Neural cell (in vitro differentiated cells): ENCODE data around the gene MED26. TPM values are rescaled to one million over a fixed set of nuclear protein-coding genes. Genes with fewer than 3 reads are reported as not detected.

ENCODE experiments used
- H2AFZ ChIP-seq: fragments of 200-600, 300-800 bp; sonication (generic), shearing (Covaris generic); 2 replicates; pipeline ENCODE4 v1.6.0; 2014; ENCODE audit warnings: low read depth, mild to moderate bottlenecking, antibody characterized with exemption, low read length, moderate library complexity
- H3F3A ChIP-seq: fragments of 200-600 bp; shearing (Covaris generic); 2 replicates; pipeline ENCODE4 v1.6.1; 2016; ENCODE audit warnings: mild to moderate bottlenecking, moderate library complexity, mixed read lengths, antibody characterized with exemption, low read length; ENCODE audit not compliant: insufficient read depth, poor library complexity, severe bottlenecking
- H3K27ac ChIP-seq: fragments of 200-600, 300-800 bp; sonication (generic), shearing (Covaris generic); 2 replicates; pipeline ENCODE4 v1.5.1; 2014; ENCODE audit warnings: mild to moderate bottlenecking, low read length, moderate library complexity
- H3K27me3 ChIP-seq: fragments of 300-800, 200-600 bp; sonication (generic), shearing (Covaris generic); 2 replicates; pipeline ENCODE4 v1.6.0; 2014; ENCODE audit warnings: mild to moderate bottlenecking, low read depth, low read length, moderate library complexity; ENCODE audit not compliant: insufficient read depth
- H3K36me3 ChIP-seq: fragments of 300-800, 200-600 bp; sonication (generic), shearing (Covaris generic); 2 replicates; pipeline ENCODE4 v1.5.1; 2014; ENCODE audit warnings: mild to moderate bottlenecking, antibody characterized with exemption, low read length, moderate library complexity; ENCODE audit not compliant: insufficient read depth
- H3K4me2 ChIP-seq: fragments of 300-800, 200-600 bp; sonication (generic), shearing (Covaris generic); 2 replicates; pipeline ENCODE4 v1.6.0; 2014; ENCODE audit warnings: mild to moderate bottlenecking, low read length
- H3K4me3 ChIP-seq: fragments of 300-800, 200-600 bp; sonication (generic), shearing (Covaris generic); 2 replicates; pipeline ENCODE4 v1.5.1; 2014; ENCODE audit warnings: mild to moderate bottlenecking, low read length, moderate library complexity
- H3K79me2 ChIP-seq: fragments of 200-600 bp; shearing (Covaris generic); replicated peaks from 2 replicates; pipeline ENCODE4 v1.6.0; 2014; ENCODE audit warnings: mild to moderate bottlenecking, low read length, moderate library complexity; ENCODE audit not compliant: insufficient read depth
- H3K9ac ChIP-seq: fragments of 300-800, 200-600 bp; sonication (generic), shearing (Covaris generic); 2 replicates; pipeline ENCODE4 v1.6.1; 2016; ENCODE audit warnings: mild to moderate bottlenecking, low read length, mixed read lengths
- H3K9me2 ChIP-seq: fragments of 200-600 bp; shearing (Covaris generic); 2 replicates; pipeline ENCODE4 v1.6.1; 2016; ENCODE audit warnings: mild to moderate bottlenecking, low read length, mixed read lengths; ENCODE audit not compliant: insufficient read depth
- H3K9me3 ChIP-seq: fragments of 200-600, 300-800 bp; sonication (generic), shearing (Covaris generic); 2 replicates; pipeline ENCODE4 v1.6.1; 2016; ENCODE audit warnings: mild to moderate bottlenecking, mixed run types, low read length, moderate library complexity, mixed read lengths
- H4K20me1 ChIP-seq: fragments of 200-600 bp; shearing (Covaris generic); 2 replicates; pipeline ENCODE4 v1.6.1; 2016; ENCODE audit warnings: mild to moderate bottlenecking, mixed run types; ENCODE audit not compliant: insufficient read depth
- EP300 ChIP-seq: fragments of 450-650 bp; conservative IDR thresholded peaks from 2 replicates; pipeline ENCODE4 v1.6.1; 2014; ENCODE audit warnings: antibody characterized with exemption, mild to moderate bottlenecking, moderate library complexity; ENCODE audit not compliant: poor library complexity, severe bottlenecking
- EZH2 ChIP-seq: fragments of 200-600, 300-800 bp; shearing (Covaris generic), sonication (generic); IDR thresholded peaks from 2 replicates; pipeline ENCODE4 v1.6.1; 2014; ENCODE audit warnings: antibody characterized with exemption, low read length, borderline replicate concordance, mild to moderate bottlenecking; ENCODE audit not compliant: insufficient read depth, poor library complexity, severe bottlenecking
- MXI1 ChIP-seq: fragments of 450-650 bp; conservative IDR thresholded peaks from 2 replicates; pipeline ENCODE4 v1.6.1; 2014; ENCODE audit warnings: antibody characterized with exemption, mild to moderate bottlenecking; ENCODE audit not compliant: poor library complexity, severe bottlenecking
- POLR2AphosphoS5 ChIP-seq: IDR thresholded peaks from 2 replicates; pipeline ENCODE4 v1.6.1; 2012
- RAD21 ChIP-seq: fragments of 450-650 bp; conservative IDR thresholded peaks from 2 replicates; pipeline ENCODE4 v1.6.1; 2014; ENCODE audit warnings: antibody characterized with exemption, mild to moderate bottlenecking, moderate library complexity
- REST ChIP-seq: IDR thresholded peaks from 2 replicates; pipeline ENCODE4 v1.6.1; 2012; ENCODE audit warnings: borderline replicate concordance
- SMC3 ChIP-seq: fragments of 450-650 bp; conservative IDR thresholded peaks from 2 replicates; pipeline ENCODE4 v1.6.1; 2014; ENCODE audit warnings: antibody characterized with exemption, mild to moderate bottlenecking, moderate library complexity; ENCODE audit not compliant: poor library complexity
- TAF1 ChIP-seq: IDR thresholded peaks from 2 replicates; pipeline ENCODE4 v1.6.1; 2012; ENCODE audit warnings: low read depth
- polyA plus RNA-seq: library from polyadenylated mRNA; depleted of rRNA; stranded (reverse); fragments of >200 nt; gene quantifications from 2 replicates; pipeline ENCODE4 v1.2.3, GENCODE V29; 2014
- TF ChIP-seq, protein P1 (sequence below): fragments of 450-650 bp; IDR thresholded peaks from 2 replicates; pipeline ENCODE4 v1.5.1; 2014; ENCODE audit warnings: antibody characterized with exemption, mild to moderate bottlenecking, moderate library complexity; ENCODE audit not compliant: poor library complexity, severe bottlenecking

MED26 gene
- polyA plus RNA-seq, 1 donor from 2014 or later: 4.2 TPM

DNA sequence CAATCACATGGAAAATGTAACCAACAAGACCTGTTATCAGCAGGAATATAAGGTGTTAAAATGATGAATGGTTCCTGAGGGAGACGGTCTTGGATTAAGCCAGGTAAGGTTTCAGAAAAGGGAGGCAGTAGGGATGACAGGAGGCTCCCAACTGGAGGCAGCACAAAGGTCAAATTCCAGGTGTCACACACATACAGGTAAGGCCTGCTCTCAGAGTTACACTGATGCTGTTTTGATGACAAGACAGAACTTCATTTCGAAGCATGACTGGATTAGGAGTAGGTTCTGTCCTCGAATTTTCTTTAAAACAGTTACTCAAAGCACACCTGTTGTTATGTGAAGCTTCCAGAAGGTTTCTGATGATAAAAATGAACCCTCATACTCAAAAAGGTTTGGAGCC lies 7.4 kb downstream of the MED26 start:
- Histone ChIP-seq H3K36me3 (no peaks in the 10 kb centered on the region), H3K27me3 (no peaks in the 10 kb centered on the region), H3K4me3 (no peak overlapping the region), H3K9ac (no peak overlapping the region), H2AFZ (no peak overlapping the region), H3K4me2 (no peak overlapping the region), H3F3A (no peaks in the 10 kb centered on the region), H3K27ac (no peak overlapping the region), H3K9me2 (no peaks in the 10 kb centered on the region), H4K20me1 (no peaks in the 10 kb centered on the region), H3K79me2 (peaks cover 72% of the 10 kb centered on the region), H3K9me3 (no peaks in the 10 kb centered on the region)
- no peak for TF ChIP-seq EP300
- TF ChIP-seq, protein P1, sequence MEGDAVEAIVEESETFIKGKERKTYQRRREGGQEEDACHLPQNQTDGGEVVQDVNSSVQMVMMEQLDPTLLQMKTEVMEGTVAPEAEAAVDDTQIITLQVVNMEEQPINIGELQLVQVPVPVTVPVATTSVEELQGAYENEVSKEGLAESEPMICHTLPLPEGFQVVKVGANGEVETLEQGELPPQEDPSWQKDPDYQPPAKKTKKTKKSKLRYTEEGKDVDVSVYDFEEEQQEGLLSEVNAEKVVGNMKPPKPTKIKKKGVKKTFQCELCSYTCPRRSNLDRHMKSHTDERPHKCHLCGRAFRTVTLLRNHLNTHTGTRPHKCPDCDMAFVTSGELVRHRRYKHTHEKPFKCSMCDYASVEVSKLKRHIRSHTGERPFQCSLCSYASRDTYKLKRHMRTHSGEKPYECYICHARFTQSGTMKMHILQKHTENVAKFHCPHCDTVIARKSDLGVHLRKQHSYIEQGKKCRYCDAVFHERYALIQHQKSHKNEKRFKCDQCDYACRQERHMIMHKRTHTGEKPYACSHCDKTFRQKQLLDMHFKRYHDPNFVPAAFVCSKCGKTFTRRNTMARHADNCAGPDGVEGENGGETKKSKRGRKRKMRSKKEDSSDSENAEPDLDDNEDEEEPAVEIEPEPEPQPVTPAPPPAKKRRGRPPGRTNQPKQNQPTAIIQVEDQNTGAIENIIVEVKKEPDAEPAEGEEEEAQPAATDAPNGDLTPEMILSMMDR: no peak
- no peak for TF ChIP-seq MXI1
- TF ChIP-seq POLR2AphosphoS5: no peak
- no peak for TF ChIP-seq REST

DNA sequence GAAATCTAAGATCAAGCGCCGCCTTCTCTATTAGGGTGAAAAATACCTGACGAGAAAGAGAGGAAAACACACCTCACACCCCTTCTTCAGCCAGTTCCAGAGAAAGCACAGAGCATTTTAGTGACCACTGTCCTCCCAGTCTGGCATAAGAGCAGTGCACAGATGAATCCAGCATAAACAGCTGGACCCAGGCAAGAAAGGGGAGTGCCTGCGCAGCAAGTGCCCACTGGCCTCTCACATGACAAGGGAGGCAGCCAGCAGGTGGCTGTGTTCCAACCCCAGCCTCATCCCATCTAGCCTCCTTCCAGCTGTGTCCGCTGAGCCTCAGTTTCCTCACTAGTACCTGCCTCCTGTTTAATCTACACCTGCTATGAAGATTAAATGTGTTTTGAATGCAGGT lies 8.0 kb downstream of the MED26 start:
- Histone ChIP-seq H3K27me3 (no peaks in the 10 kb centered on the region), H3K27ac (no peak overlapping the region), H3K9me2 (no peaks in the 10 kb centered on the region), H3K9me3 (no peaks in the 10 kb centered on the region), H3K4me2 (no peak overlapping the region), H3F3A (no peaks in the 10 kb centered on the region), H3K4me3 (no peak overlapping the region), H2AFZ (no peak overlapping the region), H3K9ac (no peak overlapping the region), H4K20me1 (no peaks in the 10 kb centered on the region), H3K79me2 (peaks cover 69% of the 10 kb centered on the region), H3K36me3 (no peaks in the 10 kb centered on the region)
- TF ChIP-seq TAF1 (no peak), POLR2AphosphoS5 (no peak), RAD21 (no peak), EZH2 (no peak), EP300 (no peak), REST (no peak), SMC3 (no peak), MXI1 (no peak)
- TF ChIP-seq, protein P1: no peak
